Endothelial cell of umbilical vein (primary cell): ENCODE results near the gene SLC25A20.

Source experiments
- EZH2 ChIP-seq: IDR thresholded peaks from 2 replicates; pipeline ENCODE4 v1.6.1; 2012; ENCODE audit warnings: borderline replicate concordance, low read depth, mild to moderate bottlenecking, moderate library complexity, low read length, inconsistent platforms; ENCODE audit not compliant: severe bottlenecking
- FOS ChIP-seq: IDR thresholded peaks from 2 replicates; pipeline ENCODE4 v1.6.1; 2011; ENCODE audit warnings: mild to moderate bottlenecking, low read length, moderate library complexity, borderline replicate concordance; ENCODE audit not compliant: insufficient read depth
- MYC ChIP-seq: IDR thresholded peaks from one replicate; pipeline ENCODE4 v1.6.1; 2011; ENCODE audit warnings: mild to moderate bottlenecking, low read depth, low read length
- POLR2A ChIP-seq: IDR thresholded peaks from 2 replicates; pipeline ENCODE4 v1.6.1; 2012; ENCODE audit warnings: low read depth, mild to moderate bottlenecking, control low read depth, low read length
- POLR2AphosphoS5 ChIP-seq: IDR thresholded peaks from 2 replicates; pipeline ENCODE4 v1.6.1; 2012; ENCODE audit warnings: low read depth, mild to moderate bottlenecking, control low read depth, low read length, moderate library complexity; ENCODE audit not compliant: insufficient read depth
- TF ChIP-seq, protein P1 (sequence below), 2 donors: IDR thresholded peaks; 1 replicate in 1 of 2; 2 replicates in 1 of 2; pipeline ENCODE4 v1.5.1; 2011; ENCODE audit warnings: low read length in 2 of 2, mild to moderate bottlenecking in 2 of 2, moderate library complexity in 2 of 2, control low read depth in 1 of 2, inconsistent platforms in 1 of 2, low read depth in 1 of 2; ENCODE audit not compliant: insufficient read depth in 1 of 2; ENCODE audit errors: extremely low read depth in 1 of 2

DNA sequence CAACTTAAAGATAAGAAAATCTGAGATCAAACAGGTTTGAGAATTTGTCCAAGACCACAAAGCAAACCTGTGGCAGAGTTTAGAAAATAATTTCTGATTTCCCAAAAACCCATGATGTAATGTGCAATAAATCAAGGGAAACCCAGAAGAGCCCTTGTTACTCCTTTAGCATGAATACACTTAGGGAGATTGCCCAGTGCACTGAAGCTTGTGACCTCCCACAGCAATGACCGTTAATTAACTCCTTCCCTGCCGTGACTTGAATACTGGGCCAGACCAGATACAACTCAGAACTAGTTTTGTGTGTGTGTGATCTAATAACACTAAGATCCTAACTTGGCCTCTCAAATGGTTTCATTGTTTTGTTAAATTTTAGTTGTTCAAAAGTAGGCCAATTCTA is 53.5 kb downstream of the SLC25A20 start:
- TF ChIP-seq, protein P1, sequence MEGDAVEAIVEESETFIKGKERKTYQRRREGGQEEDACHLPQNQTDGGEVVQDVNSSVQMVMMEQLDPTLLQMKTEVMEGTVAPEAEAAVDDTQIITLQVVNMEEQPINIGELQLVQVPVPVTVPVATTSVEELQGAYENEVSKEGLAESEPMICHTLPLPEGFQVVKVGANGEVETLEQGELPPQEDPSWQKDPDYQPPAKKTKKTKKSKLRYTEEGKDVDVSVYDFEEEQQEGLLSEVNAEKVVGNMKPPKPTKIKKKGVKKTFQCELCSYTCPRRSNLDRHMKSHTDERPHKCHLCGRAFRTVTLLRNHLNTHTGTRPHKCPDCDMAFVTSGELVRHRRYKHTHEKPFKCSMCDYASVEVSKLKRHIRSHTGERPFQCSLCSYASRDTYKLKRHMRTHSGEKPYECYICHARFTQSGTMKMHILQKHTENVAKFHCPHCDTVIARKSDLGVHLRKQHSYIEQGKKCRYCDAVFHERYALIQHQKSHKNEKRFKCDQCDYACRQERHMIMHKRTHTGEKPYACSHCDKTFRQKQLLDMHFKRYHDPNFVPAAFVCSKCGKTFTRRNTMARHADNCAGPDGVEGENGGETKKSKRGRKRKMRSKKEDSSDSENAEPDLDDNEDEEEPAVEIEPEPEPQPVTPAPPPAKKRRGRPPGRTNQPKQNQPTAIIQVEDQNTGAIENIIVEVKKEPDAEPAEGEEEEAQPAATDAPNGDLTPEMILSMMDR (IDR thresholded peaks at IDR 0.05; ENCODE audit: extremely low read depth in 1 of 2, insufficient read depth in 1 of 2, low read depth in 1 of 2, low read length in 2 of 2): no peak
- TF ChIP-seq POLR2A: no peak
- TF ChIP-seq POLR2AphosphoS5: no peak
- TF ChIP-seq FOS: no peak
- TF ChIP-seq EZH2: no peak
- no peak for TF ChIP-seq MYC
